ENCODE data around the gene CCDC61.

DNA sequence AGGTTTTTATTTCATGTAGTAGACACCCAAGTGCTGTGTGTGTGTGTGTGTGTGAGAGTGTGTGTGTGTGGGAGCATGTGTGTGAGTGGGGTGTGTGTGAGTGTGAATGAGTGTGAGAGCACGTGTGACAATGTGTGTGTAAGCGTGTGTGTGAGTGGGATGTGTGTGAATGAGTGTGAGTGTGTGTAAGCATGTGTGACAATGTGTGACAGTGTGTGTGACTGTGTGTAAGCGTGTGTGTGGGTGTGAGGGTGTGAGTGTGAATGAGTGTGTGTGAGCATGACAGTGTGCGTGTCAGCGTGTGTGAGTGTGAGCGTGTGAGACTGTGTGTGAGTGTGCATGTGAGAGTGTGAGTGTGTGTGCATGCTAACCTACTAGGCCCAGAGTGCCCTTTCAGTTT lies 36.9 kb upstream of the CCDC61 start:
- no peak for TF ChIP-seq EP300 (IDR thresholded peaks at IDR 0.05)
- TF ChIP-seq, protein P1, sequence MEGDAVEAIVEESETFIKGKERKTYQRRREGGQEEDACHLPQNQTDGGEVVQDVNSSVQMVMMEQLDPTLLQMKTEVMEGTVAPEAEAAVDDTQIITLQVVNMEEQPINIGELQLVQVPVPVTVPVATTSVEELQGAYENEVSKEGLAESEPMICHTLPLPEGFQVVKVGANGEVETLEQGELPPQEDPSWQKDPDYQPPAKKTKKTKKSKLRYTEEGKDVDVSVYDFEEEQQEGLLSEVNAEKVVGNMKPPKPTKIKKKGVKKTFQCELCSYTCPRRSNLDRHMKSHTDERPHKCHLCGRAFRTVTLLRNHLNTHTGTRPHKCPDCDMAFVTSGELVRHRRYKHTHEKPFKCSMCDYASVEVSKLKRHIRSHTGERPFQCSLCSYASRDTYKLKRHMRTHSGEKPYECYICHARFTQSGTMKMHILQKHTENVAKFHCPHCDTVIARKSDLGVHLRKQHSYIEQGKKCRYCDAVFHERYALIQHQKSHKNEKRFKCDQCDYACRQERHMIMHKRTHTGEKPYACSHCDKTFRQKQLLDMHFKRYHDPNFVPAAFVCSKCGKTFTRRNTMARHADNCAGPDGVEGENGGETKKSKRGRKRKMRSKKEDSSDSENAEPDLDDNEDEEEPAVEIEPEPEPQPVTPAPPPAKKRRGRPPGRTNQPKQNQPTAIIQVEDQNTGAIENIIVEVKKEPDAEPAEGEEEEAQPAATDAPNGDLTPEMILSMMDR (IDR thresholded peaks at IDR 0.05) = no peak

Measured in suprapubic skin (tissue), 3 donors.